SU-DHL-6 (cell line): ENCODE results near the gene CENATAC.

Experiments used
- CTCF ChIP-seq: fragments of 200-600 bp; sonication (generic); IDR thresholded peaks from one replicate; pipeline ENCODE4 v1.5.1; 2017; ENCODE audit warnings: antibody characterized with exemption, mild to moderate bottlenecking, low read length, moderate library complexity; ENCODE audit not compliant: insufficient read depth, poor library complexity, severe bottlenecking
- EZH2phosphoT487 ChIP-seq: fragments of 200-600 bp; sonication (generic), shearing (Covaris generic); conservative IDR thresholded peaks from 2 replicates; pipeline ENCODE4 v1.6.1; 2018; ENCODE audit warnings: mild to moderate bottlenecking, antibody characterized with exemption, low read length, moderate library complexity, mixed read lengths

DNA sequence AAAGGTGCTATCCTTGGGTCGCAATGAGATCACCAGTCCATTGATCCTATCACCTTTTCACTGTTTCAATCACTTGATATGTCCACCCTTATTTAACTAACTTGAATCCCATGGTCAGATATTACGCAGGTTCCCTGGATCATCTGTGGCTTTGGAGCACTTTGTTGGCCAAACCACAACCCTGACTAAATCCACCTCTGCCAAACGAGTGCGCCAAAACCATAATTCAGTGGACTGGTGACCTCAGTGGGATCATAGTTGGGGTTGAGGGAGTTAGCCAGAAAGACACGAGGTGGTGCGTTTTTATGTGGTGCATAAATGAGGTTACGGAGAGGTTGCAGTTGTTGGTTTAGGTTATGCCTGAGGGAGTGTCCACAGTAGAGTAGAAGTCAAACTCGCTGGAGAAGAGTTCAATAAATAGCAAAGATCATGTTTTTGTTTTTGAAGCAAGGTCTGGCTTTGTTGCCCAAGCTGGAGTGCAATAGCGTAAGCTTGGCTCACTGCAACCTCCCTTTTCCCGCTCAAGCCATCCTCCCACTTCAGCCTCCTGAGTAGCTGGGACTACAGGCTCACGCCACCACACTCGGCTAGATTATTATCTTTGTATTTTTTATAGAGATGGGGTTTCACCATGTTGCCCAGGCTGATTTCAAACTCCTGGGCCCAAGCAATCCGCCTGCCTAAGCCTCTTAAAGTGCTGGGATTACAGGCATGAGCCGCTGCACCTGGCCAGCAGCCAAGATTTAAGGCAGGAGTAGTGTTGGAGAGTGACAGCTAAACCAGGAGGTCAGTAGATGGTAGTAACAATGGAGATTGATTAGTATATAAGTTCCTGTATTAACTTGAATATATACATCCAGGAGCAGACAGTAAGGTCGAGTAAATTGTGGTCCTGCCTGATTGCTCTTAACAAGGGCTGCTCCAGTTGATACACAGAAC lies 21.9 kb upstream of the CENATAC start:
- no peak for TF ChIP-seq CTCF
- no peak for TF ChIP-seq EZH2phosphoT487
